OCI-LY1 (cell line): ENCODE data around the gene TMEM107.

Experiments used
- H2AFZ ChIP-seq: fragments of 200-600 bp; sonication (generic), shearing (Covaris generic); 2 replicates; pipeline ENCODE4 v1.6.0; 2014; ENCODE audit warnings: antibody characterized with exemption, mild to moderate bottlenecking, low read length
- H3F3A ChIP-seq: fragments of 200-600 bp; sonication (generic), shearing (Covaris generic); 2 replicates; pipeline ENCODE4 v1.6.0; 2014; ENCODE audit warnings: mild to moderate bottlenecking, antibody characterized with exemption, low read length, moderate library complexity; ENCODE audit not compliant: insufficient read depth
- H3K27ac ChIP-seq: fragments of 200-600 bp; sonication (generic); 2 replicates; pipeline ENCODE4 v1.5.1; 2014; ENCODE audit warnings: low read length, mixed run types, mild to moderate bottlenecking, low read depth; ENCODE audit not compliant: poor library complexity, severe bottlenecking
- H3K27me3 ChIP-seq: fragments of 200-600 bp; sonication (generic); 2 replicates; pipeline ENCODE4 v1.6.0; 2014; ENCODE audit warnings: antibody characterized with exemption, mild to moderate bottlenecking, low read length, moderate library complexity; ENCODE audit not compliant: insufficient read depth
- H3K36me3 ChIP-seq: fragments of 200-600 bp; sonication (generic); 2 replicates; pipeline ENCODE4 v1.6.1; 2014; ENCODE audit warnings: mild to moderate bottlenecking, antibody characterized with exemption, low read length, moderate library complexity, mixed read lengths; ENCODE audit not compliant: insufficient read depth
- H3K4me1 ChIP-seq: fragments of 200-600 bp; sonication (generic); 2 replicates; pipeline ENCODE4 v1.5.1; 2014; ENCODE audit warnings: mild to moderate bottlenecking, low read length, moderate library complexity; ENCODE audit not compliant: insufficient read depth, severe bottlenecking
- H3K4me2 ChIP-seq: fragments of 200-600 bp; sonication (generic), shearing (Covaris generic); 2 replicates; pipeline ENCODE4 v1.6.1; 2014; ENCODE audit warnings: low read length
- H3K4me3 ChIP-seq: fragments of 200-600 bp; sonication (generic); 2 replicates; pipeline ENCODE4 v1.5.1; 2014; ENCODE audit warnings: low read length, low read depth, mild to moderate bottlenecking, mixed read lengths; ENCODE audit not compliant: poor library complexity, severe bottlenecking
- H3K79me2 ChIP-seq: fragments of 200-600 bp; shearing (Covaris generic); 2 replicates; pipeline ENCODE4 v1.6.1; 2016; ENCODE audit warnings: mixed run types, low read length, mixed read lengths; ENCODE audit not compliant: insufficient read depth
- H3K9ac ChIP-seq: fragments of 200-600 bp; sonication (generic), shearing (Covaris generic); 2 replicates; pipeline ENCODE4 v1.6.1; 2014; ENCODE audit warnings: mild to moderate bottlenecking, low read length, mixed read lengths
- H3K9me2 ChIP-seq: fragments of 200-600 bp; sonication (generic), shearing (Covaris generic); 2 replicates; pipeline ENCODE4 v1.6.1; 2014; ENCODE audit warnings: low read depth, mild to moderate bottlenecking, low read length, mixed read lengths
- H3K9me3 ChIP-seq: fragments of 200-600 bp; shearing (Covaris generic); 2 replicates; pipeline ENCODE4 v1.6.1; 2014; ENCODE audit warnings: low read length, mixed read lengths
- H4K20me1 ChIP-seq: fragments of 200-600 bp; sonication (generic), shearing (Covaris generic); 2 replicates; pipeline ENCODE4 v1.6.0; 2016; ENCODE audit warnings: mild to moderate bottlenecking, low read length; ENCODE audit not compliant: insufficient read depth
- CTCF ChIP-seq: fragments of 200-600 bp; sonication (generic), shearing (Covaris generic); IDR thresholded peaks from 2 replicates; pipeline ENCODE4 v1.5.1; 2017; ENCODE audit warnings: mild to moderate bottlenecking, antibody characterized with exemption, low read length, moderate library complexity, mixed read lengths
- EZH2 ChIP-seq: fragments of 200-600 bp; sonication (generic), shearing (Covaris generic); IDR thresholded peaks from 2 replicates; pipeline ENCODE4 v1.8.0; 2017; ENCODE audit warnings: borderline replicate concordance, mixed run types, mild to moderate bottlenecking, antibody characterized with exemption, low read length, moderate library complexity, mixed read lengths

TMEM107 gene

GRCh38 chr17:8159459-8160223 lies 16.5 kb downstream of the TMEM107 start:
- Histone ChIP-seq H3K9me3 (no peaks in the 10 kb centered on the region), H3F3A (no peaks in the 10 kb centered on the region), H3K9me2 (no peaks in the 10 kb centered on the region), H4K20me1 (no peaks in the 10 kb centered on the region), H3K36me3 (peaks cover 27% of the 10 kb centered on the region), H3K27ac (no peak overlapping the region), H2AFZ (no peak overlapping the region), H3K4me1 (peaks cover 59% of the 10 kb centered on the region), H3K4me2 (no peak overlapping the region), H3K79me2 (peaks cover 9% of the 10 kb centered on the region; the same call in 1 of the 2 replicates), H3K9ac (no peak overlapping the region), H3K27me3 (no peaks in the 10 kb centered on the region), H3K4me3 (no peak overlapping the region)
- TF ChIP-seq EZH2, result no peak
- no peak for TF ChIP-seq CTCF

GRCh38 chr17:8159032-8159400 lies 17.2 kb downstream of the TMEM107 start:
- H3K4me2 ChIP-seq, result no peak overlapping the region

GRCh38 chr17:8158267-8159031 lies 17.7 kb downstream of the TMEM107 start:
- Histone ChIP-seq H3K4me2 (peak overlapping the region; percentile 14; the same call in 1 of the 2 replicates), H3K9me2 (no peaks in the 10 kb centered on the region), H3F3A (no peaks in the 10 kb centered on the region), H3K27ac (peak overlapping the region; percentile 62), H3K36me3 (peaks cover 27% of the 10 kb centered on the region), H3K27me3 (no peaks in the 10 kb centered on the region), H3K4me3 (no peak overlapping the region), H3K4me1 (peaks cover 59% of the 10 kb centered on the region), H2AFZ (no peak overlapping the region), H4K20me1 (no peaks in the 10 kb centered on the region), H3K9ac (no peak overlapping the region), H3K9me3 (no peaks in the 10 kb centered on the region), H3K79me2 (peaks cover 9% of the 10 kb centered on the region; the same call in 1 of the 2 replicates)
- TF ChIP-seq CTCF (peak; percentile 75), EZH2 (no peak)

More at GRCh38 chr17:8159032-8159400, 17.2 kb downstream of the TMEM107 start:
- H3K4me3 ChIP-seq, result no peak overlapping the region
- peaks cover 9% of the 10 kb centered on the region; the same call in 1 of the 2 replicates for H3K79me2 ChIP-seq
- H2AFZ ChIP-seq, result no peak overlapping the region
- H3K27ac ChIP-seq, result no peak overlapping the region
- H3K36me3 ChIP-seq, result peaks cover 27% of the 10 kb centered on the region
- peaks cover 59% of the 10 kb centered on the region for H3K4me1 ChIP-seq
- TF ChIP-seq EZH2 (no peak), CTCF (no peak)
- H3K27me3 ChIP-seq, result no peaks in the 10 kb centered on the region
- H4K20me1 ChIP-seq, result no peaks in the 10 kb centered on the region
- H3K9me3 ChIP-seq, result no peaks in the 10 kb centered on the region
- H3K9ac ChIP-seq, result no peak overlapping the region
- no peaks in the 10 kb centered on the region for H3K9me2 ChIP-seq
- H3F3A ChIP-seq, result no peaks in the 10 kb centered on the region
